DOHH2 (cell line): ENCODE measurements around the gene SCD5.

ENCODE experiments used
- H3F3A ChIP-seq: fragments of 200-600 bp; sonication (generic), shearing (Covaris generic); 2 replicates; pipeline ENCODE4 v1.6.0; 2016; ENCODE audit warnings: antibody characterized with exemption, mild to moderate bottlenecking; ENCODE audit not compliant: control insufficient read depth, insufficient read depth
- H3K27ac ChIP-seq: fragments of 200-600 bp; sonication (generic); 2 replicates; pipeline ENCODE4 v1.5.1; 2014; ENCODE audit warnings: low read depth, mild to moderate bottlenecking, low read length, moderate library complexity
- H3K27me3 ChIP-seq: fragments of 200-600 bp; sonication (generic); 2 replicates; pipeline ENCODE4 v1.6.1; 2014; ENCODE audit warnings: mild to moderate bottlenecking, low read length, mixed read lengths; ENCODE audit not compliant: control insufficient read depth
- H3K36me3 ChIP-seq: fragments of 200-600 bp; sonication (generic); 2 replicates; pipeline ENCODE4 v1.6.1; 2014; ENCODE audit warnings: mild to moderate bottlenecking, low read length, moderate library complexity, mixed read lengths; ENCODE audit not compliant: control insufficient read depth
- H3K4me1 ChIP-seq: fragments of 200-600 bp; sonication (generic); 2 replicates; pipeline ENCODE4 v1.6.1; 2014; ENCODE audit warnings: mild to moderate bottlenecking, low read length, mixed read lengths; ENCODE audit not compliant: control insufficient read depth
- H3K4me2 ChIP-seq: fragments of 200-600 bp; sonication (generic); 2 replicates; pipeline ENCODE4 v1.6.0; 2014; ENCODE audit warnings: mild to moderate bottlenecking, low read length, moderate library complexity
- H3K4me3 ChIP-seq: fragments of 200-600 bp; sonication (generic); 2 replicates; pipeline ENCODE4 v1.5.1; 2014; ENCODE audit warnings: mild to moderate bottlenecking, low read length, mixed read lengths
- H3K79me2 ChIP-seq: fragments of 200-600 bp; sonication (generic); 2 replicates; pipeline ENCODE4 v1.6.1; 2014; ENCODE audit warnings: mild to moderate bottlenecking, low read length, mixed read lengths; ENCODE audit not compliant: control insufficient read depth
- H3K9me2 ChIP-seq: fragments of 200-600 bp; sonication (generic); replicated peaks from 2 replicates; pipeline ENCODE4 v1.6.1; 2014; ENCODE audit warnings: mild to moderate bottlenecking, low read length, mixed read lengths; ENCODE audit not compliant: control insufficient read depth
- H3K9me3 ChIP-seq: fragments of 200-600 bp; sonication (generic); 2 replicates; pipeline ENCODE4 v1.6.1; 2014; ENCODE audit warnings: antibody characterized with exemption, low read length, mixed read lengths; ENCODE audit not compliant: control insufficient read depth, insufficient read depth
- H4K20me1 ChIP-seq: fragments of 200-600 bp; sonication (generic); 2 replicates; pipeline ENCODE4 v1.6.0; 2014; ENCODE audit warnings: low read depth, mild to moderate bottlenecking, antibody characterized with exemption, low read length, moderate library complexity; ENCODE audit not compliant: control insufficient read depth, insufficient read depth
- EZH2phosphoT487 ChIP-seq: fragments of 200-600 bp; sonication (generic); IDR thresholded peaks from 2 replicates; pipeline ENCODE4 v1.6.1; 2017; ENCODE audit warnings: borderline replicate concordance, mild to moderate bottlenecking, antibody characterized with exemption, low read length, moderate library complexity, mixed read lengths
- TF ChIP-seq, protein P1 (sequence below): fragments of 200-600 bp; sonication (generic); IDR thresholded peaks from one replicate; pipeline ENCODE4 v1.5.1; 2014; ENCODE audit warnings: antibody characterized with exemption, mild to moderate bottlenecking, low read depth, low read length; ENCODE audit not compliant: poor library complexity, severe bottlenecking

Gene SCD5

DNA sequence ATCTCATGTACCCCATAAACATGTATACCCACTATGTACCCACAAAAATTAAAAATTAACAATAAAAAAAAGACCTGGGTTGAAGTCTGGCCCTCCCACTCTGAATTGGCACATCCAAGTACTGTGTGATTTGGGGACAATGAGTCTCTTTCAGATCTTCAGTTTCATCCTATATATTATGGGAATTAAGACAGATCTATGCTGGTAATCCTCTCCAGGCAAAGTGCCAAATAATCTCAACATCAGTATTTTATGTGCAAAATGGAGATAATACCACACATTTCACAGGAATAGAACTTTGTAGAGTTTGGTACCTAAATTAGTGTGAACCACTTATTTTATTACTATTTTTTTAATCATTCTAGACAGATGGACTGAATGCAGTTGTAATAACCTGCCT lies 11.0 kb upstream of the SCD5 start:
- H3K27me3 ChIP-seq: no peaks in the 10 kb centered on the region
- H3K9me3 ChIP-seq: no peaks in the 10 kb centered on the region
- H3K9me2 ChIP-seq: no peaks in the 10 kb centered on the region
- H3F3A ChIP-seq: no peaks in the 10 kb centered on the region
- no peaks in the 10 kb centered on the region for H3K36me3 ChIP-seq
- TF ChIP-seq, protein P1, sequence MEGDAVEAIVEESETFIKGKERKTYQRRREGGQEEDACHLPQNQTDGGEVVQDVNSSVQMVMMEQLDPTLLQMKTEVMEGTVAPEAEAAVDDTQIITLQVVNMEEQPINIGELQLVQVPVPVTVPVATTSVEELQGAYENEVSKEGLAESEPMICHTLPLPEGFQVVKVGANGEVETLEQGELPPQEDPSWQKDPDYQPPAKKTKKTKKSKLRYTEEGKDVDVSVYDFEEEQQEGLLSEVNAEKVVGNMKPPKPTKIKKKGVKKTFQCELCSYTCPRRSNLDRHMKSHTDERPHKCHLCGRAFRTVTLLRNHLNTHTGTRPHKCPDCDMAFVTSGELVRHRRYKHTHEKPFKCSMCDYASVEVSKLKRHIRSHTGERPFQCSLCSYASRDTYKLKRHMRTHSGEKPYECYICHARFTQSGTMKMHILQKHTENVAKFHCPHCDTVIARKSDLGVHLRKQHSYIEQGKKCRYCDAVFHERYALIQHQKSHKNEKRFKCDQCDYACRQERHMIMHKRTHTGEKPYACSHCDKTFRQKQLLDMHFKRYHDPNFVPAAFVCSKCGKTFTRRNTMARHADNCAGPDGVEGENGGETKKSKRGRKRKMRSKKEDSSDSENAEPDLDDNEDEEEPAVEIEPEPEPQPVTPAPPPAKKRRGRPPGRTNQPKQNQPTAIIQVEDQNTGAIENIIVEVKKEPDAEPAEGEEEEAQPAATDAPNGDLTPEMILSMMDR: no peak
- TF ChIP-seq EZH2phosphoT487: no peak
- no peak overlapping the region for H3K4me3 ChIP-seq
- no peaks in the 10 kb centered on the region for H3K79me2 ChIP-seq
- no peaks in the 10 kb centered on the region for H4K20me1 ChIP-seq
- peaks cover 6% of the 10 kb centered on the region for H3K4me1 ChIP-seq
- H3K27ac ChIP-seq: no peak overlapping the region
- H3K4me2 ChIP-seq: no peak overlapping the region

DNA sequence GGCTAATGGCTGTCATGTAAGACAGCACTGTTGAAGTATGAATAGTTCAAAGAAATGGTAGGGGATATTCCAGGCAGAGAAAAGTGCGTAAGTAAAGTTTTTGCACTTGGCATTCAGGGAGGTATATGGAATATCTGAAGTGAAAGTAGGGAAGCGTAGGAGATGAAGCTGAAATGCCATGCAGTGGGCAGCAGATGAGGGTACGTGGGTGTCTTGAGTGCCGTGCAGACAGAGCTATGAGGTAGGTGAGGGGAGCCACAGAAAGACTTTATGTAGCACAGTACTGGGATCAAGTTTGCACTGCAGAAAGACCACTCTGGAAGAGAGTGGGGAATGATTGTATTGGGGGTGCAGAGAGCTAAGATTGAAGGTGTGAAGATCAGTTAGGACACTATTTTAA lies 5.2 kb upstream of the SCD5 start:
- no peaks in the 10 kb centered on the region for H3K27me3 ChIP-seq
- TF ChIP-seq, protein P1: no peak
- TF ChIP-seq EZH2phosphoT487: no peak

DNA sequence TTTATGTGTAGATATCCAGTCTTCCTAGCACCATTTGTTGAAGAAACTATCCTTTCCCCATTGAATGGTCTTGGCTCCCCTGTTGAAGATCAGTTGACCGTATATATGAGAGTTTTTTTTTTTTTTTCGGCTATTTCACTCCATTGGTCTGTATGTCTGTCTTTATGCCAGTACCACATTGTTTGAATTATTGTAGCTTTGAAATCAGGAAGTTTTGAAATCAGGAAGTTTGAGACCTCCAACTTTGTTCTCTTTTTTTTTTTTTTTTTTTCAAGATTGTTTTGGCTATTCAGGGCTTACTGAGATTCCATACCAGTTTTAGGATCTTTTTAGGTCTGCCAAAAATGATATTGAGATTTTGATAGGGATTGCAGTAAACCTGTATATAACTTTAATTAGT lies 4.3 kb upstream of the SCD5 start:
- Histone ChIP-seq H3K4me2 (no peak overlapping the region), H3K4me1 (peaks cover 13% of the 10 kb centered on the region), H3K79me2 (peaks cover 5% of the 10 kb centered on the region), H3K27ac (no peak overlapping the region), H3K36me3 (no peaks in the 10 kb centered on the region), H3K9me2 (no peaks in the 10 kb centered on the region), H3F3A (0 out of 2 replicates have a peak, but pooled peaks cover 2% of the 10 kb centered on the region), H3K27me3 (no peaks in the 10 kb centered on the region), H3K4me3 (no peak overlapping the region), H4K20me1 (no peaks in the 10 kb centered on the region), H3K9me3 (no peaks in the 10 kb centered on the region)
- TF ChIP-seq, protein P1: no peak
- no peak for TF ChIP-seq EZH2phosphoT487

More for the DNA sequence above, 5.2 kb upstream of the SCD5 start:
- no peak overlapping the region for H3K4me2 ChIP-seq
- H3K4me3 ChIP-seq: no peak overlapping the region
- no peaks in the 10 kb centered on the region for H3K36me3 ChIP-seq
- H4K20me1 ChIP-seq: no peaks in the 10 kb centered on the region
- H3K27ac ChIP-seq: no peak overlapping the region
- H3K9me3 ChIP-seq: no peaks in the 10 kb centered on the region
- peaks cover 13% of the 10 kb centered on the region for H3K4me1 ChIP-seq
- no peaks in the 10 kb centered on the region for H3K79me2 ChIP-seq
- H3F3A ChIP-seq: 0 out of 2 replicates have a peak, but pooled peaks cover 2% of the 10 kb centered on the region
- no peaks in the 10 kb centered on the region for H3K9me2 ChIP-seq
